Spleen (tissue), 7 donors: Measurements from ENCODE around the gene PSPN.
A peak's percentile ranks its signal among the peaks of the same experiment; 100 is the strongest.

ENCODE experiments used
- POLR2A ChIP-seq, 3 donors: fragments of 450-650 bp; IDR thresholded peaks; one replicate each; pipeline ENCODE4 v1.5.1; 2017; ENCODE audit warnings: antibody characterized with exemption in 3 of 3, mild to moderate bottlenecking in 1 of 3
- POLR2AphosphoS5 ChIP-seq, 3 donors: sonication (generic); formaldehyde crosslinking; IDR thresholded peaks; one replicate each; pipeline ENCODE4 v1.5.1; 2017; ENCODE audit warnings: antibody characterized with exemption in 3 of 3
- TF ChIP-seq, protein P1 (sequence below), 11 experiments: fragments of 200-600 bp in 7 of 11; fragments of 450-650 bp in 4 of 11; sonication (generic) in 4 of 11; IDR thresholded peaks in 8 of 11; conservative IDR thresholded peaks in 3 of 11; 1 replicate in 7 of 11; 2 replicates in 4 of 11; pipeline versions ENCODE4 v1.4.0 to v1.8.0; 2016 to 2021; ENCODE audit warnings: antibody characterized with exemption in 11 of 11, inconsistent platforms in 4 of 11, mild to moderate bottlenecking in 1 of 11
- donor health status: DM: no; HTN: no; CAD: no; lungs with moderate emphysema.
- donor health status: DM: no; HTN: no; CAD: no.
- donor health status: DM: no; HTN: no; CAD: no.

DNA sequence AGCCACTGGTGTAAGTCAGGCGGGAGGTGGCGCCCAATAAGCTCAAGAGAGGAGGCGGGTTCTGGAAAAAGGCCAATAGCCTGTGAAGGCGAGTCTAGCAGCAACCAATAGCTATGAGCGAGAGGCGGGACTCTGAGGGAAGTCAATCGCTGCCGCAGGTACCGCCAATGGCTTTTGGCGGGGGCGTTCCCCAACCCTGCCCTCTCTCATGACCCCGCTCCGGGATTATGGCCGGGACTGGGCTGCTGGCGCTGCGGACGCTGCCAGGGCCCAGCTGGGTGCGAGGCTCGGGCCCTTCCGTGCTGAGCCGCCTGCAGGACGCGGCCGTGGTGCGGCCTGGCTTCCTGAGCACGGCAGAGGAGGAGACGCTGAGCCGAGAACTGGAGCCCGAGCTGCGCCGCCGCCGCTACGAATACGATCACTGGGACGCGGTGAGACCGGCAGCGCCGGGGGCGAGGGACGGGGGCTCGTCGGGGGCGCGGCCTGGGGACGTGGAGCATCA is 3.1 kb downstream of the PSPN start, which contains the start of gene ALKBH7:
- TF ChIP-seq, protein P1, sequence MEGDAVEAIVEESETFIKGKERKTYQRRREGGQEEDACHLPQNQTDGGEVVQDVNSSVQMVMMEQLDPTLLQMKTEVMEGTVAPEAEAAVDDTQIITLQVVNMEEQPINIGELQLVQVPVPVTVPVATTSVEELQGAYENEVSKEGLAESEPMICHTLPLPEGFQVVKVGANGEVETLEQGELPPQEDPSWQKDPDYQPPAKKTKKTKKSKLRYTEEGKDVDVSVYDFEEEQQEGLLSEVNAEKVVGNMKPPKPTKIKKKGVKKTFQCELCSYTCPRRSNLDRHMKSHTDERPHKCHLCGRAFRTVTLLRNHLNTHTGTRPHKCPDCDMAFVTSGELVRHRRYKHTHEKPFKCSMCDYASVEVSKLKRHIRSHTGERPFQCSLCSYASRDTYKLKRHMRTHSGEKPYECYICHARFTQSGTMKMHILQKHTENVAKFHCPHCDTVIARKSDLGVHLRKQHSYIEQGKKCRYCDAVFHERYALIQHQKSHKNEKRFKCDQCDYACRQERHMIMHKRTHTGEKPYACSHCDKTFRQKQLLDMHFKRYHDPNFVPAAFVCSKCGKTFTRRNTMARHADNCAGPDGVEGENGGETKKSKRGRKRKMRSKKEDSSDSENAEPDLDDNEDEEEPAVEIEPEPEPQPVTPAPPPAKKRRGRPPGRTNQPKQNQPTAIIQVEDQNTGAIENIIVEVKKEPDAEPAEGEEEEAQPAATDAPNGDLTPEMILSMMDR (IDR thresholded peaks at IDR 0.05 in 8 of 11, conservative IDR thresholded peaks at IDR 0.05 in 3 of 11): peak in 4 of 11 experiments; percentile 13 to 35 (median 18)
- peak; percentile 81 to 91 (median 87) for TF ChIP-seq POLR2AphosphoS5 (IDR thresholded peaks at IDR 0.05)
- TF ChIP-seq POLR2A (IDR thresholded peaks at IDR 0.05): peak in 1 of 3 donors; percentile 8
